Endothelial cell of umbilical vein (primary cell): ENCODE data around the gene RGS6. TPM values are rescaled to one million over a fixed set of nuclear protein-coding genes. Genes with fewer than 3 reads are reported as not detected.

Experiments
- BruUV-seq: library from RNA; stranded (reverse); fragments of 400-500 nt; replicated peaks from 2 replicates; lab custom pipeline; 2021; lab: Mats Ljungman, UMichigan
- CTCF ChIA-PET: fragments of 300-600, 350-600 bp; sonication (Branson Sonifier 250); formaldehyde crosslinking; loops from one replicate; lab custom pipeline; 2021; ENCODE audit warnings: antibody characterized with exemption, inconsistent platforms; lab: Charles Lee
- POLR2A ChIA-PET: fragments of 300-600, 350-600 bp; sonication (Branson Sonifier 250); formaldehyde crosslinking; loops from one replicate; lab custom pipeline; 2021; ENCODE audit warnings: antibody characterized with exemption, inconsistent platforms; lab: Charles Lee
- DNase-seq: peaks from one replicate; pipeline ENCODE4 v3.0.0-alpha.2; 2011; ENCODE audit warnings: low read depth, low spot score
- FAIRE-seq: peaks from 2 replicates; lab custom pipeline; 2011; peaks lifted over from hg19 to GRCh38; lab: Jason Lieb, UNC
- H2AFZ ChIP-seq: 2 replicates; pipeline ENCODE4 v1.6.0; 2012; ENCODE audit warnings: low read depth, low read length, control low read depth, inconsistent platforms
- H3K27ac ChIP-seq: 2 replicates; pipeline ENCODE4 v1.5.1; 2011; ENCODE audit warnings: low read depth, mild to moderate bottlenecking, control low read depth, low read length, moderate library complexity; ENCODE audit not compliant: insufficient read depth
- H3K27me3 ChIP-seq, 2 experiments: 2 replicates each; pipeline versions ENCODE4 v1.6.0 to v1.6.1; 2011; ENCODE audit warnings: low read length in 2 of 2, mixed read lengths in 1 of 2; ENCODE audit not compliant: control insufficient read depth in 2 of 2, insufficient read depth in 2 of 2
- H3K36me3 ChIP-seq, 2 experiments: 2 replicates in 1 of 2; 3 replicates in 1 of 2; pipeline ENCODE4 v1.5.1; 2011; ENCODE audit warnings: low read length in 2 of 2, mild to moderate bottlenecking in 1 of 2, moderate library complexity in 1 of 2; ENCODE audit not compliant: control insufficient read depth in 2 of 2, insufficient read depth in 2 of 2; ENCODE audit errors: extremely low read depth in 1 of 2
- H3K4me1 ChIP-seq: 3 replicates; pipeline ENCODE4 v1.5.1; 2011; ENCODE audit warnings: mild to moderate bottlenecking, low read length; ENCODE audit not compliant: control insufficient read depth, insufficient read depth; ENCODE audit errors: extremely low read depth
- H3K4me2 ChIP-seq: 2 replicates; pipeline ENCODE4 v1.6.1; 2011; ENCODE audit warnings: low read length, control low read depth, mixed read lengths; ENCODE audit not compliant: insufficient read depth
- H3K4me3 ChIP-seq, 3 experiments: fragments of 200-600 bp in 1 of 3; sonication (generic), shearing (Covaris generic) in 1 of 3; replicated peaks in 1 of 3; 2 replicates each; pipeline ENCODE4 v1.5.1; 2011 to 2016; ENCODE audit warnings: control low read depth in 3 of 3, low read length in 3 of 3, mild to moderate bottlenecking in 2 of 3, inconsistent platforms in 1 of 3, low read depth in 1 of 3, moderate library complexity in 1 of 3; ENCODE audit not compliant: insufficient read depth in 1 of 3
- H3K79me2 ChIP-seq: 2 replicates; pipeline ENCODE4 v1.6.0; 2012; ENCODE audit warnings: low read length, inconsistent platforms; ENCODE audit not compliant: control insufficient read depth, insufficient read depth
- H3K9ac ChIP-seq: replicated peaks from 2 replicates; pipeline ENCODE3; 2011; ENCODE audit warnings: low read length, control low read depth; ENCODE audit not compliant: insufficient read depth; ENCODE audit errors: extremely low read depth
- H3K9me1 ChIP-seq: replicated peaks from 3 replicates; pipeline ENCODE4 v1.6.0; 2011; ENCODE audit warnings: mild to moderate bottlenecking, low read length; ENCODE audit not compliant: control insufficient read depth, insufficient read depth; ENCODE audit errors: extremely low read depth
- H3K9me3 ChIP-seq: replicated peaks from 2 replicates; pipeline ENCODE4 v1.5.1; 2012; ENCODE audit warnings: low read length, inconsistent platforms; ENCODE audit not compliant: control insufficient read depth, insufficient read depth
- H4K20me1 ChIP-seq: replicated peaks from 2 replicates; pipeline ENCODE3; 2011; ENCODE audit warnings: mild to moderate bottlenecking, low read length; ENCODE audit not compliant: control insufficient read depth, insufficient read depth; ENCODE audit errors: extremely low read depth
- CTCF ChIP-seq, 2 donors: IDR thresholded peaks; 1 replicate in 1 of 2; 2 replicates in 1 of 2; pipeline ENCODE4 v1.5.1; 2011; ENCODE audit warnings: low read length in 2 of 2, mild to moderate bottlenecking in 2 of 2, moderate library complexity in 2 of 2, control low read depth in 1 of 2, inconsistent platforms in 1 of 2, low read depth in 1 of 2; ENCODE audit not compliant: insufficient read depth in 1 of 2; ENCODE audit errors: extremely low read depth in 1 of 2
- EZH2 ChIP-seq: IDR thresholded peaks from 2 replicates; pipeline ENCODE4 v1.6.1; 2012; ENCODE audit warnings: borderline replicate concordance, low read depth, mild to moderate bottlenecking, moderate library complexity, low read length, inconsistent platforms; ENCODE audit not compliant: severe bottlenecking
- FOS ChIP-seq: IDR thresholded peaks from 2 replicates; pipeline ENCODE4 v1.6.1; 2011; ENCODE audit warnings: mild to moderate bottlenecking, low read length, moderate library complexity, borderline replicate concordance; ENCODE audit not compliant: insufficient read depth
- GATA2 ChIP-seq: IDR thresholded peaks from 2 replicates; pipeline ENCODE4 v1.7.0; 2011; ENCODE audit warnings: low read depth, mild to moderate bottlenecking, moderate library complexity, mixed read lengths, low read length; ENCODE audit not compliant: insufficient read length, insufficient read depth
- JUN ChIP-seq: IDR thresholded peaks from 2 replicates; pipeline ENCODE4 v1.6.1; 2011; ENCODE audit warnings: borderline replicate concordance, low read depth; ENCODE audit not compliant: insufficient read length, insufficient read depth
- MAX ChIP-seq: IDR thresholded peaks from 2 replicates; pipeline ENCODE4 v1.6.1; 2011; ENCODE audit not compliant: insufficient read depth, insufficient read length
- MYC ChIP-seq: IDR thresholded peaks from one replicate; pipeline ENCODE4 v1.6.1; 2011; ENCODE audit warnings: mild to moderate bottlenecking, low read depth, low read length
- POLR2A ChIP-seq: IDR thresholded peaks from 2 replicates; pipeline ENCODE4 v1.6.1; 2012; ENCODE audit warnings: low read depth, mild to moderate bottlenecking, control low read depth, low read length
- POLR2AphosphoS5 ChIP-seq: IDR thresholded peaks from 2 replicates; pipeline ENCODE4 v1.6.1; 2012; ENCODE audit warnings: low read depth, mild to moderate bottlenecking, control low read depth, low read length, moderate library complexity; ENCODE audit not compliant: insufficient read depth
- dilution Hi-C: fragments of 300-500 bp; cut with MboI; formaldehyde crosslinking; loops from one replicate; pipeline ENCODE4 v1.15.0; 2019; ENCODE audit warnings: low sequenced_read_pairs; ENCODE audit not compliant: extremely low pct_ligation_motif_present
- intact Hi-C: fragments of 100-400 bp; cut with micrococcal nuclease; formaldehyde crosslinking; loops from one replicate; pipeline ENCODE4 v1.10.0; 2022
- polyA plus RNA-seq, 4 experiments: library from polyadenylated mRNA; depleted of rRNA in 3 of 4; stranded (reverse) in 3 of 4; unstranded in 1 of 4; fragments of >200 nt; gene quantifications; 2 replicates each; pipeline versions ENCODE4 v1.2.1 to v1.2.3, GENCODE V29; 2011 to 2012; ENCODE audit warnings: missing spikeins in 1 of 4
- total RNA-seq: library from RNA; stranded (reverse); gene quantifications from 2 replicates; pipeline ENCODE4 v1.2.3, GENCODE V29; 2021

Gene RGS6
- total and polyA plus RNA-seq, 2 donors (not counting 3 experiments of a cell fraction or from before 2014, with no cell fraction given), result not detected

- H3K9me1 ChIP-seq, result no peaks in the 10 kb centered on the region
- no peak overlapping the region for H2AFZ ChIP-seq
- H3K9me3 ChIP-seq, result no peaks in the 10 kb centered on the region
- H3K4me2 ChIP-seq, result no peak overlapping the region
- ChIA-PET POLR2A (no interaction called here), CTCF (no interaction called here)
- intact Hi-C loops (loop anchor here (5.0 kb wide), 1 partner anchor 1196 kb away; no protein-coding TSS in a partner anchor), dilution Hi-C loops (no loop called here)
- no peak overlapping the region for H3K9ac ChIP-seq
- H3K79me2 ChIP-seq, result no peaks in the 10 kb centered on the region
- H3K27ac ChIP-seq, result no peak overlapping the region
- DNase-seq, result no peak
- TF ChIP-seq POLR2AphosphoS5, result no peak
- TF ChIP-seq POLR2A, result no peak
- no peak for TF ChIP-seq MYC
- TF ChIP-seq FOS, result no peak
- no peak for TF ChIP-seq EZH2
- TF ChIP-seq MAX, result no peak
- TF ChIP-seq JUN, result no peak
- no peak for TF ChIP-seq CTCF (IDR thresholded peaks at IDR 0.05; ENCODE audit: extremely low read depth in 1 of 2, insufficient read depth in 1 of 2, low read depth in 1 of 2, low read length in 2 of 2)
- no peak for TF ChIP-seq GATA2
- no peak overlapping the region for H3K4me3 ChIP-seq
- no peak for FAIRE-seq
- H3K4me1 ChIP-seq, result no peaks in the 10 kb centered on the region
- no TSS peak for BruUV-seq
- H4K20me1 ChIP-seq, result no peaks in the 10 kb centered on the region
- H3K27me3 ChIP-seq, result no peaks in the 10 kb centered on the region
- no peaks in the 10 kb centered on the region for H3K36me3 ChIP-seq
Observed at GRCh38 chr14:71923513-71923912, 8.7 kb upstream of the RGS6 start.
